Common myeloid progenitor, CD34-positive (primary cell): Measurements from ENCODE around the gene RAB30.
"Not testable (repeated sequence)": the region's sequence is repeated elsewhere in the genome, so short reads cannot be mapped to it uniquely, and the experiment has no call there.

Source experiments
- CTCF ChIA-PET: fragments of 350-600 bp; sonication (Branson Sonifier 250); formaldehyde crosslinking; loops from one replicate; lab custom pipeline; 2021; ENCODE audit warnings: antibody characterized with exemption; lab: Charles Lee
- POLR2A ChIA-PET: fragments of 350-600 bp; sonication (Branson Sonifier 250); formaldehyde crosslinking; loops from one replicate; lab custom pipeline; 2021; ENCODE audit warnings: antibody characterized with exemption; lab: Charles Lee
- DNase-seq, 3 donors: peaks; one replicate each; pipeline versions ENCODE4 v3.0.0 to v3.0.0-alpha.2; 2013
- H3K27ac ChIP-seq, 2 experiments: 1 replicate in 1 of 2; 2 replicates in 1 of 2; pipeline ENCODE4 v1.7.0; 2013; ENCODE audit warnings: inconsistent platforms in 2 of 2, low read length in 2 of 2, mild to moderate bottlenecking in 2 of 2, low read depth in 1 of 2, moderate library complexity in 1 of 2; ENCODE audit not compliant: severe bottlenecking in 2 of 2, insufficient read depth in 1 of 2, poor library complexity in 1 of 2
- H3K27me3 ChIP-seq, 5 experiments: replicated peaks in 2 of 5; 1 replicate in 3 of 5; 2 replicates in 2 of 5; pipeline versions ENCODE4 v1.6.1 to v1.7.0; 2013; ENCODE audit warnings: low read length in 4 of 5, mild to moderate bottlenecking in 2 of 5, moderate library complexity in 2 of 5, inconsistent platforms in 1 of 5; ENCODE audit not compliant: insufficient read depth in 5 of 5, control insufficient read depth in 4 of 5
- H3K36me3 ChIP-seq, 4 experiments: 1 replicate in 2 of 4; 2 replicates in 2 of 4; pipeline versions ENCODE4 v1.6.1 to v1.7.0; 2013; ENCODE audit warnings: low read length in 3 of 4, control low read depth in 1 of 4, mild to moderate bottlenecking in 1 of 4; ENCODE audit not compliant: control insufficient read depth in 4 of 4, insufficient read depth in 4 of 4
- H3K4me1 ChIP-seq, 4 experiments: 1 replicate in 3 of 4; 2 replicates in 1 of 4; pipeline versions ENCODE4 v1.6.1 to v1.7.1; 2013; ENCODE audit warnings: low read length in 3 of 4, mild to moderate bottlenecking in 3 of 4, control low read depth in 1 of 4, inconsistent platforms in 1 of 4, moderate library complexity in 1 of 4; ENCODE audit not compliant: control insufficient read depth in 4 of 4, insufficient read depth in 4 of 4; ENCODE audit errors: control extremely low read depth in 1 of 4
- H3K4me3 ChIP-seq, 7 experiments: 1 replicate in 4 of 7; 2 replicates in 3 of 7; pipeline versions ENCODE4 v1.5.1 to v1.7.0; 2013; ENCODE audit warnings: mild to moderate bottlenecking in 7 of 7, low read length in 6 of 7, moderate library complexity in 6 of 7, inconsistent platforms in 2 of 7, low read depth in 2 of 7, control low read depth in 1 of 7; ENCODE audit not compliant: insufficient read depth in 4 of 7, control insufficient read depth in 1 of 7; ENCODE audit errors: extremely low read depth in 1 of 7
- H3K9me3 ChIP-seq, 5 experiments: 1 replicate in 4 of 5; 2 replicates in 1 of 5; pipeline versions ENCODE4 v1.6.1 to v1.7.1; 2013; ENCODE audit warnings: low read length in 4 of 5, mild to moderate bottlenecking in 2 of 5, inconsistent platforms in 1 of 5, low read depth in 1 of 5, moderate library complexity in 1 of 5; ENCODE audit not compliant: control insufficient read depth in 4 of 5, insufficient read depth in 2 of 5; ENCODE audit errors: control extremely low read depth in 1 of 5
- WGBS: methylation state at CpG from one replicate; pipeline ENCODE4 v1.1.5; 2013; ENCODE audit not compliant: insufficient coverage; 5-methylcytosine and 5-hydroxymethylcytosine counted together

Gene RAB30

GRCh38 chr11:83011333-83012167 lies 60.1 kb downstream of the RAB30 start:
- H3K4me3 ChIP-seq = no peak overlapping the region
- ChIA-PET CTCF (no interaction called here), POLR2A (interaction anchor here (0.5 kb wide), 1 partner anchor 14 kb away, joined by 3 read pairs; no protein-coding TSS in a partner anchor)
- H3K36me3 ChIP-seq = no peaks in the 10 kb centered on the region
- peaks cover 0 to 1% (median 0%) of the 10 kb centered on the region in 5 experiments for H3K27me3 ChIP-seq
- WGBS = no CpG with 5 or more reads among the region's 2 CpGs
- peaks cover 2 to 7% (median 5%) of the 10 kb centered on the region in 4 experiments for H3K4me1 ChIP-seq
- no peak for DNase-seq
- no peak overlapping the region for H3K27ac ChIP-seq
- H3K9me3 ChIP-seq = peaks cover 0 to 2% (median 0%) of the 10 kb centered on the region in 5 experiments

- DNase-seq = no peak
- no peaks in the 10 kb centered on the region for H3K36me3 ChIP-seq
- H3K27ac ChIP-seq = no peak overlapping the region
- peaks cover 2 to 7% (median 5%) of the 10 kb centered on the region in 4 experiments for H3K4me1 ChIP-seq
- ChIA-PET CTCF (no interaction called here), POLR2A (no interaction called here)
- H3K9me3 ChIP-seq = peaks cover 0 to 2% (median 0%) of the 10 kb centered on the region in 5 experiments
- no peak overlapping the region for H3K4me3 ChIP-seq
- 100% methylated on average over 2 of the region's 2 CpGs for WGBS
- no peaks in the 10 kb centered on the region for H3K27me3 ChIP-seq
Observed at GRCh38 chr11:83009999-83010398, 61.7 kb downstream of the RAB30 start.

DNA sequence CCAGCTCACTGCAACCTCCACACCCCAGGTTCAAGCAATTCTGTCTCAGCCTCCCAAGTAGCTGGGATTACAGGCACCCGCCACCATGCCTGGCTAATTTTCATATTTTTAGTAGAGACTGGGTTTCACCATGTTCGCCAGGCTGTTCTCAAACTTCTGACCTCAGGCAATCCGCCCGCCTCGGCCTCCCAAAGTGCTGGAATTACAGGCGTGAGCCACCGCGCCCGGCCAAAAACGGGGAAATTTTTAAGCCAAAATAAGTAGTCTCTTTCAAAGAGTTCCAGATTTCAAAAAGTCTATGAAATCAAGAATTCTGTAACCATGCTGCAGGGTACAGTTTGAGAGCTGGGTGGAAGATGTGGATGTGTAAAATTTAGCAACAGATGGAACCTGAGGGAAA lies 62.6 kb downstream of the RAB30 start:
- H3K36me3 ChIP-seq, H3K9me3 ChIP-seq, H3K4me3 ChIP-seq, POLR2A ChIA-PET, H3K27ac ChIP-seq, DNase-seq, H3K4me1 ChIP-seq, H3K27me3 ChIP-seq, CTCF ChIA-PET: not testable (repeated sequence)
- WGBS = 97% methylated on average over 8 of the region's 10 CpGs

DNA sequence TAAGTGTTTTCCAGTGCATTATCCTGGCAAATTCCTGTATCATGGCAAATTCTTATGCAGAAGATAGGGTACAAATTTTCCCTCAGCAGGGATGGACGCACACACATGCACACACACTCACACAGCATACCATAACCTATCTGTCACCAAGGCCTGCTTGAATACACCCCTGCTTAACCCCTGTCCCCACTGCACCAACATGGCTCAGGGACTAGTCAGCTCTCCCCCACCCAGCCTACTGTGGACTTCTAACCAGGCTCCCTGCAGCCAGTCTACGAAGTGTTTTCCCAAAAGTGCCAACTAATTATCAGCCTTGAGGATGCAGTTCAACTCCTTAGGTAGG lies 63.1 kb downstream of the RAB30 start:
- no peak overlapping the region for H3K27ac ChIP-seq
- DNase-seq = no peak
- peaks cover 2 to 7% (median 5%) of the 10 kb centered on the region in 4 experiments for H3K4me1 ChIP-seq
- H3K9me3 ChIP-seq = peaks cover 0 to 2% (median 0%) of the 10 kb centered on the region in 5 experiments
- no peak overlapping the region for H3K4me3 ChIP-seq
- ChIA-PET CTCF (interaction anchor here (1.1 kb wide), 1 partner anchor 13 kb away, joined by 3 read pairs; no protein-coding TSS in a partner anchor), POLR2A (no interaction called here)
- no peaks in the 10 kb centered on the region for H3K36me3 ChIP-seq
- 100% methylated on average over 1 of the region's 2 CpGs for WGBS
- H3K27me3 ChIP-seq = no peaks in the 10 kb centered on the region

- WGBS = 14% methylated on average over 6 of the region's 6 CpGs
- peak overlapping the region in 1 of 2 experiments; percentile 30 for H3K27ac ChIP-seq
- H3K9me3 ChIP-seq = peaks cover 0 to 2% (median 0%) of the 10 kb centered on the region in 5 experiments
- CTCF ChIA-PET = interaction anchor here (1.1 kb wide), 1 partner anchor 13 kb away, joined by 3 read pairs; no protein-coding TSS in a partner anchor
- DNase-seq = peak; percentile 43 to 73 (median 49)
- H3K4me1 ChIP-seq = peaks cover 2 to 7% (median 5%) of the 10 kb centered on the region in 4 experiments
- H3K36me3 ChIP-seq = no peaks in the 10 kb centered on the region
- no peak overlapping the region for H3K4me3 ChIP-seq
- no peaks in the 10 kb centered on the region for H3K27me3 ChIP-seq
- POLR2A ChIA-PET = no interaction called here
Observed at GRCh38 chr11:83007909-83008580, 63.7 kb downstream of the RAB30 start.

GRCh38 chr11:83007477-83007876 lies 64.2 kb downstream of the RAB30 start:
- 100% methylated on average over 2 of the region's 5 CpGs for WGBS
- Histone ChIP-seq H3K4me3 (no peak overlapping the region), H3K4me1 (peaks cover 2 to 7% (median 5%) of the 10 kb centered on the region in 4 experiments), H3K36me3 (no peaks in the 10 kb centered on the region), H3K9me3 (peaks cover 0 to 2% (median 0%) of the 10 kb centered on the region in 5 experiments), H3K27me3 (no peaks in the 10 kb centered on the region), H3K27ac (no peak overlapping the region)
- DNase-seq = no peak
- CTCF ChIA-PET = interaction anchor here (1.5 kb wide), 1 partner anchor 13 kb away, joined by 4 read pairs; no protein-coding TSS in a partner anchor
- POLR2A ChIA-PET = no interaction called here
